Measurements from ENCODE around the gene ILKAP.

The ILKAP gene

DNA sequence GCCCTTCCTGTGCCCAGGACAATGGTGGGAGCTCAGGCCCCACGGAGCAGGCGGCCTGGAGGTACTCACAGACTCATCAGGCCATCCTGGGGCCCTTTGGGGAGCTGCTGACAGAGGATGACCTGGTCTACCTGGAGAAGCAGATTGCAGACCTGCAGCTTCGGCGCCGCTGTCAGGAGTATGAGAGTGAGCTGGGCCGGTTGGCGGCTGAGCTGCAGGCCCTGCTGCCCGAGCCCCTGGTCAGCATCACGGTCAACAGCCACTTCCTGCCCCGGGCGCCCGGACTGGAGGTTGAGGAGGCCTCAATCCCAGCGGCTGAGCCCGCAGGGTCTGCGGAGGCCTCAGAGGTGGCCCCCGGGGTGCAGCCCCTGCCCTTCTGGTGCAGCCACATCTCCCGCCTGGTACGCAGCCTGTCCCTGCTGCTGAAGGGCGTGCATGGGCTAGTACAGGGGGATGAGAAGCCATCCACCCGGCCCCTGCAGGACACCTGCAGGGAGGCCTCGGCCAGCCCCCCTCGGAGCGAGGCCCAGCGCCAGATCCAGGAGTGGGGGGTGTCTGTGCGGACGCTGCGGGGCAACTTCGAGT is 73.3 kb downstream of the ILKAP start:
- TF ChIP-seq TAF1 (IDR thresholded peaks at IDR 0.05; ENCODE audit: borderline replicate concordance, insufficient read depth, low read length) (no peak), POLR2AphosphoS5 (IDR thresholded peaks at IDR 0.05; ENCODE audit: low read depth, low read length) (no peak), FOXP2 (optimal IDR thresholded peaks at IDR 0.05; ENCODE audit: borderline replicate concordance, extremely low read depth, extremely low read length, insufficient read depth) (no peak)

GRCh38 chr2:238129166-238130010 is 74.1 kb downstream of the ILKAP start:
- TF ChIP-seq TAF1 (IDR thresholded peaks at IDR 0.05; ENCODE audit: borderline replicate concordance, insufficient read depth, low read length) (no peak), SIN3A (IDR thresholded peaks at IDR 0.05; ENCODE audit: borderline replicate concordance, insufficient read depth, low read length) (no peak), POLR2AphosphoS5 (IDR thresholded peaks at IDR 0.05; ENCODE audit: low read depth, low read length) (no peak), FOXP2 (optimal IDR thresholded peaks at IDR 0.05; ENCODE audit: borderline replicate concordance, extremely low read depth, extremely low read length, insufficient read depth) (no peak)
- TF ChIP-seq, protein P1, sequence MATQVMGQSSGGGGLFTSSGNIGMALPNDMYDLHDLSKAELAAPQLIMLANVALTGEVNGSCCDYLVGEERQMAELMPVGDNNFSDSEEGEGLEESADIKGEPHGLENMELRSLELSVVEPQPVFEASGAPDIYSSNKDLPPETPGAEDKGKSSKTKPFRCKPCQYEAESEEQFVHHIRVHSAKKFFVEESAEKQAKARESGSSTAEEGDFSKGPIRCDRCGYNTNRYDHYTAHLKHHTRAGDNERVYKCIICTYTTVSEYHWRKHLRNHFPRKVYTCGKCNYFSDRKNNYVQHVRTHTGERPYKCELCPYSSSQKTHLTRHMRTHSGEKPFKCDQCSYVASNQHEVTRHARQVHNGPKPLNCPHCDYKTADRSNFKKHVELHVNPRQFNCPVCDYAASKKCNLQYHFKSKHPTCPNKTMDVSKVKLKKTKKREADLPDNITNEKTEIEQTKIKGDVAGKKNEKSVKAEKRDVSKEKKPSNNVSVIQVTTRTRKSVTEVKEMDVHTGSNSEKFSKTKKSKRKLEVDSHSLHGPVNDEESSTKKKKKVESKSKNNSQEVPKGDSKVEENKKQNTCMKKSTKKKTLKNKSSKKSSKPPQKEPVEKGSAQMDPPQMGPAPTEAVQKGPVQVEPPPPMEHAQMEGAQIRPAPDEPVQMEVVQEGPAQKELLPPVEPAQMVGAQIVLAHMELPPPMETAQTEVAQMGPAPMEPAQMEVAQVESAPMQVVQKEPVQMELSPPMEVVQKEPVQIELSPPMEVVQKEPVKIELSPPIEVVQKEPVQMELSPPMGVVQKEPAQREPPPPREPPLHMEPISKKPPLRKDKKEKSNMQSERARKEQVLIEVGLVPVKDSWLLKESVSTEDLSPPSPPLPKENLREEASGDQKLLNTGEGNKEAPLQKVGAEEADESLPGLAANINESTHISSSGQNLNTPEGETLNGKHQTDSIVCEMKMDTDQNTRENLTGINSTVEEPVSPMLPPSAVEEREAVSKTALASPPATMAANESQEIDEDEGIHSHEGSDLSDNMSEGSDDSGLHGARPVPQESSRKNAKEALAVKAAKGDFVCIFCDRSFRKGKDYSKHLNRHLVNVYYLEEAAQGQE (IDR thresholded peaks at IDR 0.05; ENCODE audit: insufficient read depth in 1 of 2, low read depth in 2 of 2, low read length in 2 of 2) = no peak

- no peak for TF ChIP-seq SIN3A (IDR thresholded peaks at IDR 0.05; ENCODE audit: borderline replicate concordance, insufficient read depth, low read length)
- no peak for TF ChIP-seq TAF1 (IDR thresholded peaks at IDR 0.05; ENCODE audit: borderline replicate concordance, insufficient read depth, low read length)
- no peak for TF ChIP-seq POLR2AphosphoS5 (IDR thresholded peaks at IDR 0.05; ENCODE audit: low read depth, low read length)
- TF ChIP-seq FOXP2 (optimal IDR thresholded peaks at IDR 0.05; ENCODE audit: borderline replicate concordance, extremely low read depth, extremely low read length, insufficient read depth) = no peak
- TF ChIP-seq, protein P1 (IDR thresholded peaks at IDR 0.05; ENCODE audit: insufficient read depth in 1 of 2, low read depth in 2 of 2, low read length in 2 of 2) = no peak
These were observed 74.9 kb downstream of the ILKAP start for GRCh38 chr2:238128534-238129001.

DNA sequence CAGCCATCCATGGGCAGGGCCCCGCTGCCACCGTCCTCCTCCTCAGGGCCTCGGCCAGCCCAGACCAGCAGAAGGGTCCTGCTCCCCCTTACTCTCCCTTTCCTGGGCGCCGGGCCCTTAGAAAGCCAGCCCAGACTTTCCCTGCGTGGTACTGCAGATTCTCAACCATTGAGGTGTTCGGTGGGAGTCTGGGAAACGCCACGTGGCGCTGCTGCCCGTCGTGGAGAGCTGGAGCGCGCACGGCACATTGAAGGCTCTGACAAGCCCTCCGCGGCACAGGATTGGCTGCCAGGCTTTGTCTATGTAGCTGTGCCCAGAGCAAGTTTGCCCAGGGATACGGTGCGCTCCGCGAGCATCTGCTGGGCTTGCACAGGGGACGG is 75.4 kb downstream of the ILKAP start:
- TF ChIP-seq TAF1 (IDR thresholded peaks at IDR 0.05; ENCODE audit: borderline replicate concordance, insufficient read depth, low read length) = no peak
- TF ChIP-seq SIN3A (IDR thresholded peaks at IDR 0.05; ENCODE audit: borderline replicate concordance, insufficient read depth, low read length) = no peak
- no peak for TF ChIP-seq POLR2AphosphoS5 (IDR thresholded peaks at IDR 0.05; ENCODE audit: low read depth, low read length)
- TF ChIP-seq, protein P1 (IDR thresholded peaks at IDR 0.05; ENCODE audit: insufficient read depth in 1 of 2, low read depth in 2 of 2, low read length in 2 of 2) = no peak
- TF ChIP-seq FOXP2 (optimal IDR thresholded peaks at IDR 0.05; ENCODE audit: borderline replicate concordance, extremely low read depth, extremely low read length, insufficient read depth) = no peak

- TF ChIP-seq TAF1 (IDR thresholded peaks at IDR 0.05; ENCODE audit: borderline replicate concordance, insufficient read depth, low read length) (no peak), POLR2AphosphoS5 (IDR thresholded peaks at IDR 0.05; ENCODE audit: low read depth, low read length) (no peak), SIN3A (IDR thresholded peaks at IDR 0.05; ENCODE audit: borderline replicate concordance, insufficient read depth, low read length) (no peak), FOXP2 (optimal IDR thresholded peaks at IDR 0.05; ENCODE audit: borderline replicate concordance, extremely low read depth, extremely low read length, insufficient read depth) (no peak)
- TF ChIP-seq, protein P1 (IDR thresholded peaks at IDR 0.05; ENCODE audit: insufficient read depth in 1 of 2, low read depth in 2 of 2, low read length in 2 of 2) = no peak
These were observed 76.1 kb downstream of the ILKAP start for GRCh38 chr2:238127165-238128060.

Measured in PFSK-1 (cell line).